ENCODE results near the gene CTRB1. TPM values are rescaled to one million over a fixed set of nuclear protein-coding genes. Genes with fewer than 3 reads are reported as not detected.

The CTRB1 gene
- total RNA-seq, 1 donor: not detected

DNA sequence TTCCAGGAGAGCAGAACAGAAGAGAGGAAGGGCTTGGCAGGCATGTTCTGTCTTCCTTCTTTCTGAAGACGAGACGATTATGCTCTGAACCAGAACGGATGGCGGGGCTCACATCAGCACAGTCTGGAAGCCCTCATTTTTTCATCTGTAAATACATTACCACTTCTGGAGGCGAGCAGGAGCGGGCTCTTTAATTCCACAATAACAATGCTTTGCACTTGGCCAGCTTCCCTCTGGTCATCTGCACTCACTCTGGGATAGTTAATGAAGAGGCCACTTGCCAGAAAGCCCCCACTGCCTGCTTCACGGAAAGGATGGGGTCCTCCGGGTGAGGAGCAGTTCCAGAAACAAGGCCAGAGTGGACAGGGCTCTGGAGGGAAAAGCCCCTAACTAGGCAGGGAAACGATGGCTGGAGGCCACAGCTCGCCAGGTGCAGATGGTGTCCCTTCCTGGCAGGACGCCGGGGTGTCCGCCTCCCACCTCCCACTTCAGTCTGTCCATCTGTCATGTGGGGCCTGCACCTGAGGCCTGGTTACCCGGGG is 45.7 kb downstream of the CTRB1 start:
- Histone ChIP-seq H3K27me3 (ENCODE audit: insufficient read depth, low read length) (no peaks in the 10 kb centered on the region), H3K4me1 (ENCODE audit: insufficient read depth, low read length) (peaks cover 40% of the 10 kb centered on the region), H3K4me3 (ENCODE audit: insufficient read depth, low read length) (peak overlapping the region; percentile 99), H3K27ac (ENCODE audit: low read depth, low read length) (peak overlapping the region; percentile 87), H2AFZ (ENCODE audit: low read length) (no peak overlapping the region), H3K9me3 (ENCODE audit: low read depth, low read length) (no peaks in the 10 kb centered on the region), H3K79me2 (ENCODE audit: insufficient read depth, low read length) (peaks cover 68% of the 10 kb centered on the region), H3K4me2 (ENCODE audit: insufficient read depth, low read length) (peak overlapping the region; percentile 89), H4K20me1 (ENCODE audit: insufficient read depth, low read length) (peaks cover 51% of the 10 kb centered on the region), H3K36me3 (ENCODE audit: insufficient read depth, low read length) (peaks cover 8% of the 10 kb centered on the region)
- peak; percentile 92 for DNase-seq (ENCODE audit: insufficient read length, low spot score, missing footprints)
- TF ChIP-seq, protein P1, sequence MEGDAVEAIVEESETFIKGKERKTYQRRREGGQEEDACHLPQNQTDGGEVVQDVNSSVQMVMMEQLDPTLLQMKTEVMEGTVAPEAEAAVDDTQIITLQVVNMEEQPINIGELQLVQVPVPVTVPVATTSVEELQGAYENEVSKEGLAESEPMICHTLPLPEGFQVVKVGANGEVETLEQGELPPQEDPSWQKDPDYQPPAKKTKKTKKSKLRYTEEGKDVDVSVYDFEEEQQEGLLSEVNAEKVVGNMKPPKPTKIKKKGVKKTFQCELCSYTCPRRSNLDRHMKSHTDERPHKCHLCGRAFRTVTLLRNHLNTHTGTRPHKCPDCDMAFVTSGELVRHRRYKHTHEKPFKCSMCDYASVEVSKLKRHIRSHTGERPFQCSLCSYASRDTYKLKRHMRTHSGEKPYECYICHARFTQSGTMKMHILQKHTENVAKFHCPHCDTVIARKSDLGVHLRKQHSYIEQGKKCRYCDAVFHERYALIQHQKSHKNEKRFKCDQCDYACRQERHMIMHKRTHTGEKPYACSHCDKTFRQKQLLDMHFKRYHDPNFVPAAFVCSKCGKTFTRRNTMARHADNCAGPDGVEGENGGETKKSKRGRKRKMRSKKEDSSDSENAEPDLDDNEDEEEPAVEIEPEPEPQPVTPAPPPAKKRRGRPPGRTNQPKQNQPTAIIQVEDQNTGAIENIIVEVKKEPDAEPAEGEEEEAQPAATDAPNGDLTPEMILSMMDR (IDR thresholded peaks at IDR 0.05; ENCODE audit: extremely low read depth, low read depth, low read length): no peak

DNA sequence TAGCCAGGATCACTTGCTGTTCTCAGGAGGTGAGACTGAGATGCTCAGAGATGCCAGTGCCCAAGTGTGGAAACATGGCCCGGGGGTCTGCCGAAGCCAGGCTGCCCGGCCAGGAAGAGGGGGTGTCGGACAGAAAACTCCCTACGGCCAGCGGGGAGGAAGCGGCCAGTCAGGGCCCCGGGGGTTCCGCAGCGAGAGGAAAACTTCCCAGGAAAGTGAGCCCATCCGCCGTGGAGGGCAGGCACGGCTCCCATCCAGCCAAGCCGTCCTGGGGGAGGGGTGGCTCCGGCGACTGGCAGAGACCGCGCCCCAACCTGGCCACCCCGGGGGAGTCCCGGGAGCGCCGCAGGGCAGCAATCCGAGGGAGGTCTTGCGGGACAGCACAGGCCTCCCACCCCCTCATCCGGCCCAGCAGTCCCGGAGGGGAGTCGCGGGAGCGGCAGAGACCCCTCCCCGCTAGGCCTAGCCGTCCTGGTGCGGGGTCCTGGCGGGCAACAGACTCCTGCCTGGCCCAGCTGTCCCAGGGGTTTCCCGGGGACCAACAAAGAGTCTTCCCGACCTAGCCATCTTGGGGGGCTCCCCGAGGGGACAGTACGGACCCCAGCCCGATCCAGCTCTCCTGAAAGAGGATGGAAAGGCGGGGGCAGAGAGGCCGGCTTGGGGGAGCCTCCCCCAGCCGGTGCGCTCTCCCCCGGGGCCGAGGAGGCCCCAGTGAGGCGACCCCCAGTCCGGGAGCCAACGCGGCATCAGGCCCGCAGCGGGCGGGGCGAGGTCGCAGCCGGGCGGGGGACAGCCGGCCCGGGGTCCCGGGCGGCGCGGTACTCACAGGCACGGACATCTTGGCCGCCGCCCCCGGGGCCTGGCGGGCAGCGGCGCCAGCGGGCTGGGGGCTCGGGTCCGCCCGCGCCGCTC is 46.5 kb downstream of the CTRB1 start:
- peaks cover 62% of the 10 kb centered on the region for H3K79me2 ChIP-seq (ENCODE audit: insufficient read depth, low read length)

DNA sequence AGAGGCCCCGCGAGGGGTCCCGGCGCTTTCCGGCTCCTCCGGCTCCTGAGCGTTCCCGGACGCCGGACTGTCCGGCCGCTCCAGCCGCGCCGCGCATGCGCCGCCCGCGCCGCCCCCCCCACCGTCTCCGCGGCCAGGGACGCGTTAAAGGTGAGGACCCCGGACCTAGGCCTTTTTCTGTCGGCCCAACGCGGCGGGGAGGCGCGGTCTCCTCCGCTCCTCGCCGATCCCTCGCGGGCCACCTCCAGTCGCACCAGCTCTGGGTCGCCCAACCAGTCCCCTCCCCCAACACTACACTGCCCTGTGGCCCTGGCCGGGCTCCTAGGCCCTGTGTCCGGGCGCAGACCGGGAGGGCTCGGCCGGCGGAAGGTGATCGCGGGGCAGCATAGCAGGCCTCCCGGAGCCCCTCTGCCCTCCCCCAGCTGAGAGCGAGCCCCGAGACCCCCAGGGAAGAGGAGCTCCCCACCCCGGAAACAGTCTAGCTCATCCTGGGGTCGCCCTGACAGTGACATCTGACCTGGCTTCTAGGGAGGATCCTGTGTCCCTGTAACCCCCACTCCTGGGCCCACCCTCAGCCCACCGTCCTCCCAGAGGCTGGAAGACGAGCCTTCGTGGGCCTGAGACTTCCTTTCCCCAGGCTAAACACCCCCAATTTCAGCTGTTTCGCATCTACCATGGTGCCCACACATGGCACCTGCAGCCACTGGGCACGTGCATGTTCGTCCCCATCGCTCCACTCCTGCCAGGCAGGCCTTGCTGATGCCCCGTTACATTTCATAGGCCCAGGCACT is 47.3 kb downstream of the CTRB1 start:
- Histone ChIP-seq H3K27me3 (ENCODE audit: insufficient read depth, low read length) (no peaks in the 10 kb centered on the region), H3K4me3 (ENCODE audit: insufficient read depth, low read length) (peak overlapping the region; percentile 99), H3K9me3 (ENCODE audit: low read depth, low read length) (no peaks in the 10 kb centered on the region), H3K36me3 (ENCODE audit: insufficient read depth, low read length) (peaks cover 5% of the 10 kb centered on the region), H3K4me2 (ENCODE audit: insufficient read depth, low read length) (peak overlapping the region; percentile 87), H3K4me1 (ENCODE audit: insufficient read depth, low read length) (peaks cover 40% of the 10 kb centered on the region), H3K27ac (ENCODE audit: low read depth, low read length) (peak overlapping the region; percentile 87), H3K79me2 (ENCODE audit: insufficient read depth, low read length) (peaks cover 53% of the 10 kb centered on the region), H2AFZ (ENCODE audit: low read length) (peak overlapping the region; percentile 85), H4K20me1 (ENCODE audit: insufficient read depth, low read length) (peaks cover 38% of the 10 kb centered on the region)
- TF ChIP-seq, protein P1 (IDR thresholded peaks at IDR 0.05; ENCODE audit: extremely low read depth, low read depth, low read length): no peak
- peak; percentile 100 for DNase-seq (ENCODE audit: insufficient read length, low spot score, missing footprints)

More for the DNA sequence above, 46.5 kb downstream of the CTRB1 start:
- peak; percentile 97 for DNase-seq (ENCODE audit: insufficient read length, low spot score, missing footprints)
- peaks cover 40% of the 10 kb centered on the region for H3K4me1 ChIP-seq (ENCODE audit: insufficient read depth, low read length)
- peaks cover 46% of the 10 kb centered on the region for H4K20me1 ChIP-seq (ENCODE audit: insufficient read depth, low read length)
- H3K9me3 ChIP-seq (ENCODE audit: low read depth, low read length): no peaks in the 10 kb centered on the region
- peaks cover 8% of the 10 kb centered on the region for H3K36me3 ChIP-seq (ENCODE audit: insufficient read depth, low read length)
- no peaks in the 10 kb centered on the region for H3K27me3 ChIP-seq (ENCODE audit: insufficient read depth, low read length)
- H3K27ac ChIP-seq (ENCODE audit: low read depth, low read length): peak overlapping the region; percentile 87
- peak overlapping the region; percentile 62 for H2AFZ ChIP-seq (ENCODE audit: low read length)
- peak overlapping the region; percentile 99 for H3K4me3 ChIP-seq (ENCODE audit: insufficient read depth, low read length)
- TF ChIP-seq, protein P1 (IDR thresholded peaks at IDR 0.05; ENCODE audit: extremely low read depth, low read depth, low read length): no peak
- peak overlapping the region; percentile 89 for H3K4me2 ChIP-seq (ENCODE audit: insufficient read depth, low read length)

All from osteoblast (primary cell).